C4-2B (cell line): ENCODE results near the gene GRK5.

Experiments used
- CTCF ChIP-seq: fragments of 450-650 bp; conservative IDR thresholded peaks from 2 replicates; pipeline ENCODE4 v1.5.1; 2017; ENCODE audit warnings: mild to moderate bottlenecking
- ZFX ChIP-seq: fragments of 450-650 bp; IDR thresholded peaks from 2 replicates; pipeline ENCODE4 v1.6.1; 2017

- TF ChIP-seq CTCF (no peak), ZFX (no peak)
Measured at GRCh38 chr10:119360181-119360921, 153.0 kb downstream of the GRK5 start.
